Measurements from ENCODE around the gene HMCN1. TPM values are rescaled to one million over a fixed set of nuclear protein-coding genes. Genes with fewer than 3 reads are reported as not detected.

The HMCN1 gene
- total and polyA plus RNA-seq, 9 donors: 1.4 to 26.6 (median 3.8) TPM

GRCh38 chr1:185694081-185694480 lies 40.1 kb upstream of the HMCN1 start:
- Histone ChIP-seq H3K9me3 (no peaks in the 10 kb centered on the region), H3K27me3 (no peaks in the 10 kb centered on the region), H3K4me3 (no peak overlapping the region), H3K27ac (no peak overlapping the region), H3K4me1 (ENCODE audit: insufficient read depth) (no peaks in the 10 kb centered on the region), H3K36me3 (no peaks in the 10 kb centered on the region)
- 16 to 51% (median 17%) methylated on average over 8 of the region's 8 CpGs for WGBS, 3 donors
- intact Hi-C loops (cut with DNase I): no loop called here
- DNase-seq: no peak
- TF ChIP-seq POLR2A (IDR thresholded peaks at IDR 0.05) (no peak), CTCF (IDR thresholded peaks at IDR 0.05) (no peak), EP300 (IDR thresholded peaks at IDR 0.05) (no peak)

- Histone ChIP-seq H3K9me3 (no peaks in the 10 kb centered on the region), H3K27ac (no peak overlapping the region), H3K36me3 (no peaks in the 10 kb centered on the region), H3K4me3 (no peak overlapping the region), H3K27me3 (no peaks in the 10 kb centered on the region), H3K4me1 (ENCODE audit: insufficient read depth) (no peaks in the 10 kb centered on the region)
- intact Hi-C loops (cut with DNase I): no loop called here
- TF ChIP-seq EP300 (IDR thresholded peaks at IDR 0.05) (no peak), POLR2A (IDR thresholded peaks at IDR 0.05) (no peak), CTCF (IDR thresholded peaks at IDR 0.05) (no peak)
- no peak for DNase-seq
Observed at GRCh38 chr1:185695299-185695698, 38.9 kb upstream of the HMCN1 start.

GRCh38 chr1:185696422-185697150 lies 37.6 kb upstream of the HMCN1 start:
- intact Hi-C loops (cut with DNase I): no loop called here

GRCh38 chr1:185699874-185700273 lies 34.3 kb upstream of the HMCN1 start:
- Histone ChIP-seq H3K9me3 (no peaks in the 10 kb centered on the region), H3K4me3 (no peak overlapping the region), H3K27ac (no peak overlapping the region), H3K36me3 (no peaks in the 10 kb centered on the region), H3K4me1 (ENCODE audit: insufficient read depth) (no peaks in the 10 kb centered on the region), H3K27me3 (no peaks in the 10 kb centered on the region)
- TF ChIP-seq CTCF (IDR thresholded peaks at IDR 0.05) (no peak), EP300 (IDR thresholded peaks at IDR 0.05) (no peak), POLR2A (IDR thresholded peaks at IDR 0.05) (no peak)
- 69 to 79% (median 72%) methylated on average over 4 of the region's 4 CpGs for WGBS, 3 donors
- DNase-seq: no peak
- intact Hi-C loops (cut with DNase I): no loop called here

More at GRCh38 chr1:185696422-185697150, 37.6 kb upstream of the HMCN1 start:
- 89 to 95% (median 92%) methylated on average over 4 of the region's 4 CpGs for WGBS, 3 donors
- Histone ChIP-seq H3K4me1 (ENCODE audit: insufficient read depth) (no peaks in the 10 kb centered on the region), H3K4me3 (no peak overlapping the region), H3K36me3 (no peaks in the 10 kb centered on the region), H3K27me3 (no peaks in the 10 kb centered on the region), H3K9me3 (no peaks in the 10 kb centered on the region), H3K27ac (no peak overlapping the region)
- DNase-seq: no peak
- no peak for TF ChIP-seq POLR2A (IDR thresholded peaks at IDR 0.05)
- TF ChIP-seq CTCF (IDR thresholded peaks at IDR 0.05): no peak
- no peak for TF ChIP-seq EP300 (IDR thresholded peaks at IDR 0.05)
